GM18505 (cell line): ENCODE data around the gene TBCEL.

Experiments used
- ATAC-seq: cut with Tn5 transposase; IDR thresholded peaks from one replicate; pipeline ENCODE4 v1.9.1; 2021; ENCODE audit not compliant: unreplicated experiment
- POLR2A ChIP-seq: IDR thresholded peaks from 4 replicates; pipeline ENCODE4 v1.6.1; 2011; ENCODE audit warnings: borderline replicate concordance; ENCODE audit not compliant: insufficient read depth, insufficient read length; ENCODE audit errors: extremely low read depth

The TBCEL gene

DNA sequence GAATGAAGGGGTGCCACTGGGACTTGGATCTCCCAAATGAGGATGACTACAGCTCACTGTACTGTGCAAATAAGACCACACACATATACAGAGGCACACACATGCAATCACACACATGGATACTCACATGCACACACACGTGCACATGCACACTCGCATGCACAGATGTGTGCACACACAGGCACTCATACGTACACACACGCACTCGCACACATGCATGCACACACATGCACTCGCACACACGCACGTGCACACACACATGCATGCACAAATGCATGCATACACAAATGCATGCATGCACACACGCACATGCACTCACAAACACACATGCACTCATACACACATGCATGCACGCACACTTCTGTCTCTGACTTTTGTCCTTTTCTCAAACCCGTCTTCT, 113.1 kb downstream of the TBCEL start:
- no peak for ATAC-seq
- TF ChIP-seq POLR2A: no peak

DNA sequence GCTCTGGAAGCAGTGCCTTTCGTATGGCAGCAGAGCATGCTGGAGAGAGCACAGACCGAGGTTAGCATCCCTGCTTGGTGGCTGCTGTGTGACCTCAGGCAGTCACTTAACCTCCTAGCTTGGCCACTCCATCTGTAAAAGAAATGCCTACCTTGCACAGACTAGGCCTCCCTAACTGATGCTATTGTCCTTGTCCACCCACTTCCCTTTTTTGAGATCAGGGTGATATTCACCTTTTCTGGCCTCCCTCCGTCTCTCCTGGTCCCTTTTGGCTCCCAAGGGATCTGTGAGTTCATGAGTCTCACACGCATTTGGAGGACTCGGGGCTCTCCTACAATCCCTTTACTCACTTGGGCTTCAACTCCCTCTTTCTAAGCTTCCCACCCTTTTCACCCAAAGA, 114.4 kb downstream of the TBCEL start:
- ATAC-seq: no peak
- no peak for TF ChIP-seq POLR2A

DNA sequence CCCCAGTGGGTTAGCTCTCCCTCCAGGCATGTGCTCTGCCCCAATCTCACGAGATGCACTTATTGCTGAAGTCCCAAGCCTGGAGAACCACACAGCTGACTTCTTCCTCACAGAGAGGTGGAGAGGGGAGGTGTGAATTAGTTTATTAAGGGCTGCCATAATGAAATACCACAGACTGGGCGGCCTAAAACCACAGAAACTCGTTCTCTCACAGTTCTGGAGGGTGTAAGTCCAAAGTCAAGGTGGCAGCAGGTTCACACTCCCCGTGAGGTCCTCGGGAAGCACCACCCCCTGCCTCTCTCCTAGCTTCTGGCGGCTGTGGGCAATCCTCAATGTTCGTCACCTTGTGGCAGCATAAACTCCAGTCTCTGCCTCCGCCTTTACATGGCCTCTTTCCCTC, 116.5 kb downstream of the TBCEL start:
- no peak for ATAC-seq
- no peak for TF ChIP-seq POLR2A
